HEK293 (cell line): ENCODE data around the gene PDSS2.
"Not testable (repeated sequence)": the region's sequence is repeated elsewhere in the genome, so short reads cannot be mapped to it uniquely, and the experiment has no call there.

Experiments used
- CTCF ChIA-PET: fragments of 350-600 bp; formaldehyde crosslinking; extraction: SDS; loops from one replicate; lab custom pipeline; 2021; ENCODE audit warnings: antibody characterized with exemption; lab: Yijun Ruan, JAX
- POLR2A ChIA-PET: fragments of 300-600 bp; formaldehyde crosslinking; extraction: SDS; loops from one replicate; lab custom pipeline; 2020; ENCODE audit warnings: antibody characterized with exemption, inconsistent platforms; lab: Yijun Ruan, JAX
- H3K27ac ChIP-seq: fragments of 200-500 bp; sonication (Bioruptor generic); 2 replicates; pipeline ENCODE4 v1.5.1; 2014; ENCODE audit warnings: low read depth, low read length, control low read depth, inconsistent platforms; ENCODE audit errors: extremely low read depth
- H3K36me3 ChIP-seq, 2 experiments: fragments of 200-500 bp in 1 of 2; sonication (Bioruptor generic) in 1 of 2; 1 replicate in 1 of 2; 2 replicates in 1 of 2; pipeline ENCODE4 v1.5.1; 2014 to 2017; ENCODE audit warnings: inconsistent platforms in 2 of 2, low read length in 2 of 2; ENCODE audit not compliant: control insufficient read depth in 2 of 2, insufficient read depth in 1 of 2
- H3K4me1 ChIP-seq: fragments of 200-500 bp; sonication (Bioruptor generic); 2 replicates; pipeline ENCODE4 v1.5.1; 2014; ENCODE audit warnings: mild to moderate bottlenecking, low read length, inconsistent platforms; ENCODE audit not compliant: control insufficient read depth, insufficient read depth
- H3K4me3 ChIP-seq: 2 replicates; pipeline ENCODE4 v1.5.1; 2011; ENCODE audit warnings: low read depth, mild to moderate bottlenecking, control low read depth, low read length, moderate library complexity
- H3K9me3 ChIP-seq: fragments of 200-500 bp; sonication (Bioruptor generic); 2 replicates; pipeline ENCODE4 v1.5.1; 2014; ENCODE audit warnings: low read depth, low read length, inconsistent platforms; ENCODE audit not compliant: control insufficient read depth, insufficient read depth
- AEBP2 ChIP-seq: fragments of 450-650 bp; formaldehyde crosslinking; IDR thresholded peaks from 2 replicates; pipeline ENCODE4 v1.5.1; 2016; ENCODE audit warnings: missing biosample characterization, missing genetic modification characterization, borderline replicate concordance
- FEZF1 ChIP-seq: fragments of 450-650 bp; formaldehyde crosslinking; IDR thresholded peaks from 2 replicates; pipeline ENCODE4 v1.5.1; 2016; ENCODE audit warnings: missing biosample characterization, missing genetic modification characterization
- MEIS1 ChIP-seq: sonication (generic); formaldehyde crosslinking; IDR thresholded peaks from 2 replicates; pipeline ENCODE4 v1.8.1; 2022; ENCODE audit warnings: missing genetic modification reagents, mild to moderate bottlenecking, borderline replicate concordance
- PRDM6 ChIP-seq: fragments of 450-650 bp; formaldehyde crosslinking; IDR thresholded peaks from 2 replicates; pipeline ENCODE4 v1.5.1; 2017; ENCODE audit warnings: missing biosample characterization, missing genetic modification characterization
- SETDB1 ChIP-seq: IDR thresholded peaks from one replicate; pipeline ENCODE4 v1.6.1; 2017; ENCODE audit warnings: mild to moderate bottlenecking, low read length, moderate library complexity, mixed read lengths; ENCODE audit not compliant: insufficient read length
- TCF7L2 ChIP-seq: IDR thresholded peaks from 2 replicates; pipeline ENCODE4 v1.6.1; 2011; ENCODE audit warnings: low read depth, mild to moderate bottlenecking, inconsistent platforms, low read length, moderate library complexity, borderline replicate concordance
- ZBTB11 ChIP-seq: fragments of 450-650 bp; formaldehyde crosslinking; conservative IDR thresholded peaks from 2 replicates; pipeline ENCODE4 v1.5.1; 2016; ENCODE audit warnings: low read depth, missing biosample characterization, missing genetic modification characterization
- ZNF26 ChIP-seq: fragments of 450-650 bp; formaldehyde crosslinking; IDR thresholded peaks from 2 replicates; pipeline ENCODE4 v1.5.1; 2016; ENCODE audit warnings: missing biosample characterization, missing genetic modification characterization
- ZNF404 ChIP-seq: fragments of 450-650 bp; formaldehyde crosslinking; IDR thresholded peaks from 2 replicates; pipeline ENCODE4 v1.5.1; 2017; ENCODE audit warnings: missing biosample characterization, missing genetic modification characterization
- ZNF585B ChIP-seq: fragments of 450-650 bp; formaldehyde crosslinking; IDR thresholded peaks from 2 replicates; pipeline ENCODE4 v1.5.1; 2016; ENCODE audit warnings: missing biosample characterization, missing genetic modification characterization
- ZNF600 ChIP-seq: fragments of 450-650 bp; formaldehyde crosslinking; IDR thresholded peaks from 2 replicates; pipeline ENCODE4 v1.5.1; 2016; ENCODE audit warnings: missing biosample characterization, missing genetic modification characterization
- ZNF610 ChIP-seq: fragments of 450-650 bp; formaldehyde crosslinking; IDR thresholded peaks from 2 replicates; pipeline ENCODE4 v1.5.1; 2016; ENCODE audit warnings: missing biosample characterization, missing genetic modification characterization, borderline replicate concordance
- ZNF626 ChIP-seq: fragments of 450-650 bp; sonication (Bioruptor Pico); formaldehyde crosslinking; IDR thresholded peaks from 2 replicates; pipeline ENCODE4 v1.5.1; 2018; ENCODE audit warnings: missing biosample characterization, missing genetic modification characterization, inconsistent platforms
- ZNF76 ChIP-seq: fragments of 450-650 bp; formaldehyde crosslinking; IDR thresholded peaks from 2 replicates; pipeline ENCODE4; 2016; ENCODE audit warnings: low read depth, missing biosample characterization, missing genetic modification characterization, borderline replicate concordance

PDSS2 gene

GRCh38 chr6:107434812-107435211, 24.6 kb downstream of the PDSS2 start:
- Histone ChIP-seq H3K9me3 (no peaks in the 10 kb centered on the region), H3K36me3 (no peaks in the 10 kb centered on the region), H3K4me3 (no peak overlapping the region), H3K4me1 (no peaks in the 10 kb centered on the region), H3K27ac (no peak overlapping the region)
- ChIA-PET CTCF (interaction anchor here (0.6 to 1.6 kb wide), 3 partner anchors 10 to 43 kb away, joined by 3 to 5 read pairs (median 3); no protein-coding TSS in a partner anchor), POLR2A (interaction anchor here (2.9 kb wide), 1 partner anchor 25 kb away, joined by 11 read pairs; the partner anchor contains the start of gene PDSS2)
- no peak for TF ChIP-seq AEBP2 (tag by site-specific recombination)
- no peak for TF ChIP-seq ZNF404 (tag by site-specific recombination)
- no peak for TF ChIP-seq ZNF76 (tag by site-specific recombination)
- TF ChIP-seq ZNF600 (tag by site-specific recombination) = no peak
- TF ChIP-seq TCF7L2 = no peak
- TF ChIP-seq ZBTB11 (tag by site-specific recombination) = no peak
- TF ChIP-seq, all 188 proteins: peak for 0

GRCh38 chr6:107425951-107426350, 33.4 kb downstream of the PDSS2 start:
- not testable (repeated sequence) for H3K4me1 ChIP-seq, H3K4me3 ChIP-seq, H3K36me3 ChIP-seq
- CTCF ChIA-PET = interaction anchor here (1.4 kb wide), 1 partner anchor 9 kb away, joined by 3 read pairs; no protein-coding TSS in a partner anchor
- peak; percentile 88 for TF ChIP-seq SETDB1
- TF ChIP-seq ZNF585B = peak; percentile 98
- TF ChIP-seq ZNF626 = 0 out of 2 replicates have a peak, but pooled peaks have one; percentile 24
- TF ChIP-seq, all 188 proteins: peak for 3; not testable (repeated sequence) for 185
- H3K9me3 ChIP-seq, H3K27ac ChIP-seq, POLR2A ChIA-PET: not testable (repeated sequence)

GRCh38 chr6:107423474-107423990, 35.8 kb downstream of the PDSS2 start:
- H3K4me1 ChIP-seq = no peaks in the 10 kb centered on the region
- TF ChIP-seq ZNF26 (tag by site-specific recombination) = no peak
- TF ChIP-seq PRDM6 (tag by site-specific recombination) = peak; percentile 70
- no peak for TF ChIP-seq MEIS1 (CRISPR knock-in tag)
- no peak for TF ChIP-seq FEZF1 (tag by site-specific recombination)
- TF ChIP-seq ZNF610 = no peak
- TF ChIP-seq, all 188 proteins: peak for 1
- ChIA-PET POLR2A (interaction anchor here (0.6 to 0.7 kb wide), 3 partner anchors 23 to 70 kb away, joined by 3 to 6 read pairs (median 6); partner anchors contain the start of gene PDSS2), CTCF (interaction anchor here (0.6 to 0.9 kb wide), 2 partner anchors 13 to 426 kb away, joined by 3 to 5 read pairs; no protein-coding TSS in a partner anchor)
- Histone ChIP-seq H3K27ac (no peak overlapping the region), H3K9me3 (no peaks in the 10 kb centered on the region), H3K36me3 (no peaks in the 10 kb centered on the region), H3K4me3 (no peak overlapping the region)
